GM19240 (cell line): ENCODE measurements around the gene CCDC93.
"Not testable (repeated sequence)": the region's sequence is repeated elsewhere in the genome, so short reads cannot be mapped to it uniquely, and the experiment has no call there.

Experiments used
- DNase-seq: peaks from one replicate; pipeline ENCODE4 v3.0.0; 2011; ENCODE audit warnings: low spot score; ENCODE audit not compliant: insufficient read length

Gene CCDC93

GRCh38 chr2:117957616-117958015, 56.3 kb downstream of the CCDC93 start:
- DNase-seq: no peak

- DNase-seq: no peak
Measured at GRCh38 chr2:117956036-117956796, 57.7 kb downstream of the CCDC93 start.

- DNase-seq: no peak
Measured at GRCh38 chr2:117953231-117953630, 60.6 kb downstream of the CCDC93 start.

GRCh38 chr2:117952701-117953100, 61.2 kb downstream of the CCDC93 start:
- DNase-seq: no peak

- no peak for DNase-seq
Measured at GRCh38 chr2:117952228-117952627, 61.6 kb downstream of the CCDC93 start.

GRCh38 chr2:117949806-117950205, 64.1 kb downstream of the CCDC93 start:
- no peak for DNase-seq

GRCh38 chr2:117948615-117949014, 65.3 kb downstream of the CCDC93 start:
- DNase-seq: no peak

GRCh38 chr2:117945296-117945695, 68.6 kb downstream of the CCDC93 start:
- no peak for DNase-seq

- no peak for DNase-seq
Measured at GRCh38 chr2:117944816-117945215, 69.1 kb downstream of the CCDC93 start.

GRCh38 chr2:117943013-117943672, 70.7 kb downstream of the CCDC93 start:
- DNase-seq: no peak

- DNase-seq: no peak
Measured at GRCh38 chr2:117942551-117942950, 71.3 kb downstream of the CCDC93 start.

- no peak for DNase-seq
Measured at GRCh38 chr2:117941693-117942092, 72.2 kb downstream of the CCDC93 start.

GRCh38 chr2:117940436-117940835, 73.4 kb downstream of the CCDC93 start:
- DNase-seq: no peak

GRCh38 chr2:117938611-117939010, 75.3 kb downstream of the CCDC93 start:
- DNase-seq: no peak

- DNase-seq: no peak
Measured at GRCh38 chr2:117936871-117937428, 76.9 kb downstream of the CCDC93 start.

GRCh38 chr2:117935954-117936353, 77.9 kb downstream of the CCDC93 start:
- no peak for DNase-seq

GRCh38 chr2:117935456-117935855, 78.4 kb downstream of the CCDC93 start:
- DNase-seq: no peak

- no peak for DNase-seq
Measured at GRCh38 chr2:117933884-117934354, 80.0 kb downstream of the CCDC93 start.

GRCh38 chr2:117931978-117932377, 81.9 kb downstream of the CCDC93 start:
- no peak for DNase-seq

GRCh38 chr2:117931266-117931665, 82.6 kb downstream of the CCDC93 start:
- no peak for DNase-seq

GRCh38 chr2:117930775-117931174, 83.1 kb downstream of the CCDC93 start:
- DNase-seq: no peak

- DNase-seq: not testable (repeated sequence)
Measured at GRCh38 chr2:117923471-117923870, 90.4 kb downstream of the CCDC93 start.
